Duodenal mucosa (tissue), 2 donors: ENCODE results near the gene OBSCN.
A peak's percentile ranks its signal among the peaks of the same experiment; 100 is the strongest.

ENCODE experiments used
- H3K27ac ChIP-seq: one replicate; pipeline ENCODE4 v1.7.0; 2013; ENCODE audit warnings: low read depth, low read length
- H3K27me3 ChIP-seq, 2 donors: one replicate each; pipeline ENCODE4 v1.7.0; 2013; ENCODE audit warnings: low read length in 2 of 2, control low read depth in 1 of 2; ENCODE audit not compliant: insufficient read depth in 2 of 2, control insufficient read depth in 1 of 2
- H3K36me3 ChIP-seq, 2 donors: one replicate each; pipeline ENCODE4 v1.7.0; 2013; ENCODE audit warnings: low read length in 2 of 2, control low read depth in 1 of 2; ENCODE audit not compliant: insufficient read depth in 2 of 2, control insufficient read depth in 1 of 2
- H3K4me1 ChIP-seq, 2 donors: one replicate each; pipeline ENCODE4 v1.7.0; 2013; ENCODE audit warnings: low read length in 2 of 2, control low read depth in 1 of 2; ENCODE audit not compliant: insufficient read depth in 2 of 2, control insufficient read depth in 1 of 2
- H3K4me3 ChIP-seq, 2 donors: one replicate each; pipeline ENCODE4 v1.7.0; 2013; ENCODE audit warnings: low read length in 2 of 2, low read depth in 1 of 2
- H3K9ac ChIP-seq, 2 donors: one replicate each; pipeline ENCODE4 v1.7.0; 2013; ENCODE audit warnings: low read length in 2 of 2, low read depth in 1 of 2
- H3K9me3 ChIP-seq, 2 donors: one replicate each; pipeline ENCODE4 v1.7.0; 2013; ENCODE audit warnings: low read length in 2 of 2, control low read depth in 1 of 2; ENCODE audit not compliant: control insufficient read depth in 1 of 2

OBSCN gene

GRCh38 chr1:228405200-228405978 is 197.5 kb downstream of the OBSCN start:
- Histone ChIP-seq H3K9ac (peak overlapping the region; percentile 76 to 85), H3K9me3 (no peaks in the 10 kb centered on the region), H3K4me3 (peak overlapping the region; percentile 86), H3K4me1 (peaks cover 35 to 37% of the 10 kb centered on the region in 2 donors), H3K36me3 (peaks cover 9 to 24% of the 10 kb centered on the region in 2 donors), H3K27me3 (no peaks in the 10 kb centered on the region), H3K27ac (no peak overlapping the region)

- peak overlapping the region; percentile 73 for H3K27ac ChIP-seq
- peak overlapping the region; percentile 85 for H3K9ac ChIP-seq
Observed at GRCh38 chr1:228405979-228406228, 198.1 kb downstream of the OBSCN start.

GRCh38 chr1:228407106-228408040 is 199.5 kb downstream of the OBSCN start:
- Histone ChIP-seq H3K36me3 (peaks cover 3 to 10% of the 10 kb centered on the region in 2 donors), H3K9me3 (no peaks in the 10 kb centered on the region), H3K9ac (peak overlapping the region; percentile 72 to 87), H3K27ac (peak overlapping the region; percentile 58), H3K4me3 (peak overlapping the region; percentile 82 to 98), H3K4me1 (peaks cover 35 to 37% of the 10 kb centered on the region in 2 donors), H3K27me3 (no peaks in the 10 kb centered on the region)

More at GRCh38 chr1:228405979-228406228, 198.1 kb downstream of the OBSCN start:
- H3K27me3 ChIP-seq, result no peaks in the 10 kb centered on the region
- peaks cover 35 to 37% of the 10 kb centered on the region in 2 donors for H3K4me1 ChIP-seq
- H3K4me3 ChIP-seq, result peak overlapping the region; percentile 86
- peaks cover 7 to 19% of the 10 kb centered on the region in 2 donors for H3K36me3 ChIP-seq
- no peaks in the 10 kb centered on the region for H3K9me3 ChIP-seq

GRCh38 chr1:228408041-228408868 is 200.4 kb downstream of the OBSCN start:
- Histone ChIP-seq H3K9ac (peak overlapping the region in 1 of 2 donors; percentile 72), H3K4me3 (peak overlapping the region in 1 of 2 donors; percentile 98), H3K4me1 (peaks cover 33 to 35% of the 10 kb centered on the region in 2 donors), H3K9me3 (no peaks in the 10 kb centered on the region), H3K27ac (no peak overlapping the region), H3K36me3 (peaks cover 3% of the 10 kb centered on the region in 2 donors), H3K27me3 (no peaks in the 10 kb centered on the region)

GRCh38 chr1:228408869-228409805 is 201.3 kb downstream of the OBSCN start:
- H3K4me1 ChIP-seq, result peaks cover 26 to 30% of the 10 kb centered on the region in 2 donors
- H3K4me3 ChIP-seq, result no peak overlapping the region
- H3K9me3 ChIP-seq, result no peaks in the 10 kb centered on the region
- H3K27ac ChIP-seq, result no peak overlapping the region
- peaks cover 0 to 3% of the 10 kb centered on the region in 2 donors for H3K36me3 ChIP-seq
- H3K27me3 ChIP-seq, result no peaks in the 10 kb centered on the region
- no peak overlapping the region for H3K9ac ChIP-seq

GRCh38 chr1:228410015-228410414 is 202.2 kb downstream of the OBSCN start:
- Histone ChIP-seq H3K4me3 (no peak overlapping the region), H3K27ac (no peak overlapping the region), H3K4me1 (peaks cover 17 to 22% of the 10 kb centered on the region in 2 donors), H3K36me3 (peaks cover 0 to 3% of the 10 kb centered on the region in 2 donors), H3K9ac (no peak overlapping the region), H3K9me3 (no peaks in the 10 kb centered on the region), H3K27me3 (peaks cover under 1 to 2% of the 10 kb centered on the region in 2 donors)

- Histone ChIP-seq H3K4me1 (peaks cover 14 to 16% of the 10 kb centered on the region in 2 donors), H3K4me3 (no peak overlapping the region), H3K9me3 (no peaks in the 10 kb centered on the region), H3K27ac (no peak overlapping the region), H3K27me3 (peaks cover 7 to 9% of the 10 kb centered on the region in 2 donors), H3K9ac (no peak overlapping the region), H3K36me3 (peaks cover 0 to 3% of the 10 kb centered on the region in 2 donors)
Observed at GRCh38 chr1:228410671-228411070, 202.8 kb downstream of the OBSCN start.

- no peak overlapping the region for H3K4me3 ChIP-seq
- peaks cover 0 to 3% of the 10 kb centered on the region in 2 donors for H3K36me3 ChIP-seq
- H3K27ac ChIP-seq, result no peak overlapping the region
- no peaks in the 10 kb centered on the region for H3K9me3 ChIP-seq
- no peak overlapping the region for H3K9ac ChIP-seq
- H3K4me1 ChIP-seq, result peaks cover 18 to 19% of the 10 kb centered on the region in 2 donors
- H3K27me3 ChIP-seq, result peaks cover 12% of the 10 kb centered on the region in 2 donors
Observed at GRCh38 chr1:228411121-228411520, 203.3 kb downstream of the OBSCN start.
